GM18870 (cell line): ENCODE data around the gene NPY.
A peak's percentile ranks its signal among the peaks of the same experiment; 100 is the strongest.

Source experiments
- ATAC-seq: cut with Tn5 transposase; IDR thresholded peaks from one replicate; pipeline ENCODE4 v1.9.1; 2021; ENCODE audit warnings: moderate library complexity; ENCODE audit not compliant: unreplicated experiment

NPY gene

DNA sequence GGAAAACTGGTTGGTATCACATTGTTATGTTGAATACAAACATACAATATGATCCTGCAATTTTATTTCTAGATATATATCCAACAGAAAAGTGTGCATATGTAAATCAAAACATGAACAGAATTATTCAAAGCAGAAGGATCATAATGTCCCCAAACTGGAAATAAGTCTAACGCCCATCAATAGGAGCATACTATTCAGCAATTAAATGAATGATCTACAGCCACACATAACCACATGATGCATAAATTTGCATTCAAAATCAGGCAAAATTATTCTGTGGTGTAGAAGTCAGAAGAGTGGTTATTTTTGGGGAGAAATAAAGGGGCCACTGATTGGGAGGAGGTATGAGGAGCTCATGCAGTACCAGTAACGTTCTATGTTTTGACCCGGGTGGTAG is 28.6 kb downstream of the NPY start:
- no peak for ATAC-seq

DNA sequence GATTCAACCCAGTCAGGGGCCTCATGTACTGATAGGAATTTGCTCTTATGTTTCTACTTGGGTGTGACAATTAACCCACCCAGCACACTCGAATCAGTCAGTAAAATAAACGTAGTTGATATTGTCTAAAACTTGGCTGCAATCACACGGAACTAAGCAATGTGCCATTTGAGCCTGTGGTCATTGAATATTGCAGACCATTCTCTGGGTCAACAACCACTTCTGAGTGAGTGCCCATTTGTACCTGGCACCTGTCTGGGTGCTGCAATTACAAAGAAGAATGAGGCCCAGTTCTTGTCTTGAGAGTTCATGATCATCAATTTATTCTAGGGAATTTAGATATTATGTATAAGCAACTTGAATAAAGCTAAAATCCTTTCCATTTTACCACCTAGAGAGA is 29.8 kb downstream of the NPY start:
- no peak for ATAC-seq

DNA sequence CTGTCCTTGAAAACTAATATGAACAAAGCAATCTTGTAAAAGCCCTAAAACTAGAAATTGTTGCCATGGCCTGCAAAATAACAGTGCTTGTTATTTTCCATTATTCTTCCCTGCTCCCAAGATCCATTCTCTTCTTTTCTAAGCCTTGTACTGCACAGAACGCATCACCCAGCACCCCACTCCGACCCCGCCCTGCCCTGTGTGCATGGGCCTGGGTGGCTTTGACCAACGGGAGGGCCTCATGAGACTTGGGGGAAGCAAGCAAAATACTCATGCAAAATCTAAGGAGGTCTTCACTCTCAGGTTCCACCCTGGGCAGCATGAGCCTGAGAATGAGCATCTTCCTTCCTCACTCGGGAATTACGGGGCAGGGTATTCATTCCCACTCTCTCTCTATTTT is 32.4 kb downstream of the NPY start:
- no peak for ATAC-seq

DNA sequence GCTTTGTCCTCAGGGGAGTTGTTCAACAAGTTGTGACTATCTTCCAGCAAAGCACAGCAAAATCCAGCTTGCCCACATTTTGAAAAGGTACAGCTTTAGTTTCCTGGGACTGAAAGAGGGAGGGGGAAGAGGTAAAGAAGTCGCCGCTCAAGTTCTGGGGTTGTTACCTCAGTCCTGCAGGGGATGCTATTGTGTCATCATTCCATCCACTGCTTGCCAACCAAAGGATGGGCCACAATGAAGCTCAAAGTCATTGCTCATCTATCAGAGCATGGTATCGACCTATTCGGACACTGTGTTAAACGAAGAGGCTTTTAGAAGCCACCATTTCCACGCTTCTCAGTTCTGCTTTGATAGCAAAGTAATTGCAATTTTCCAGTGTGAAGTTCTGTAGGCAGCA is 34.3 kb downstream of the NPY start:
- no peak for ATAC-seq

DNA sequence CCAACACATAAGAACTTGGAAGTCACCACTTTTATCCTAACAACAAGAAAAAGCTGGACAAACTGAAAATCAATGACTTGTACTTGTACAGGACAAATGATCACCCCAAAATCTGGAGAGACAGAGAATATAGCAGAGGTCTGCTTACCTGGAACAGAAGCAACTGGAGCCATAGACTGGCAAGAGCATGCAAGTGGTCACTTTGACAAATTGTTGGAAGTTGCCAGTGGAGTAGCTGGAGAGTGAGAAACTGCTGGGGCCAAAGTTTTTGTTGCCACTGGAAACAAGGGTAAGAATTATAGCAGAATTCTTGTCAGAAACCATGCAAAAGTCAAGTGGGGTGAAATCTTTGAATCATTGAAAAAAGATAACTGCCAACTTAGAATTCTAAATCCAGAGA is 35.2 kb downstream of the NPY start:
- ATAC-seq = no peak

DNA sequence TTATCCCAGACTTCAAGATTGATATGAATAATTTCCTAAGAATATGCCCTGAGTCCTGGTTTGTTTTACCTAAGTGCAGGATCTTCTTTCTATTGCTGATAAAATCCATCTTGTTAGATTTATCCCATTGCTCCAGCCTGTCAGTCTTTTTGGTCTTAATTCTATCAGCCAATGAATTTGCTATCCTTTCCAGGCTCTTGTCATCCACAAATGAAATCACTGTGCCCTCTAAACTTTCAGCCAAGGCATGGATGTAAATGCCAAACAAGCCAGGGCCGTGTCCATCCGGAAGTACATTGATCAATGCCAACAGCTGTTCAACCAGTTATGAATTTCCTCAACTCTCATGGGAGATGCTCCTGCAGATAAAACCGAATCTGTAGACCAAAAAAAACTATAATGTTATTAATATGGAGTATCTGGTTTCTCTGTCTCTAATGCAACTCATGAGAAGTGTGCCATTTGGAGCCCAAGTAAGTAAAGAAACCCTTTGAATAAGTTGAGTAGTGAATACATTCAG is 40.0 kb downstream of the NPY start:
- no peak for ATAC-seq

DNA sequence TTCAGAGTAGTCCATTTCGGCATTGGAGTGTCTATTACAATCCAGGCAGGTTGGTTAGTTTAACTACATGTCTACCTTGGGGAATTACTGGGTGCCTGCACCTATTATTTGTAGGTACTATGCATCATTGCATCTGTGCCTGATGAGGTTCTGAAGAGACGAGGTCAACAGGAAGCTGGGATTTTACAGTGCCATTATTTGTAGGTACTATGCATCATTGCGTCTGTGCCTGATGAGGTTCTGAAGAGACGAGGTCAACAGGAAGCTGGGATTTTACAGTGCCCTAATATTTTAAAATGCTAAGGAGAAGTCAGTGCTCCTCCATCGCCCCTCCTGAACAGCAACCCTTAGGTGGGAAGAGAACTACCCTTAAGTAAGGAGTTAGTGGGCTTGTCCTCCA is 41.7 kb downstream of the NPY start:
- peak; percentile 83 for ATAC-seq

DNA sequence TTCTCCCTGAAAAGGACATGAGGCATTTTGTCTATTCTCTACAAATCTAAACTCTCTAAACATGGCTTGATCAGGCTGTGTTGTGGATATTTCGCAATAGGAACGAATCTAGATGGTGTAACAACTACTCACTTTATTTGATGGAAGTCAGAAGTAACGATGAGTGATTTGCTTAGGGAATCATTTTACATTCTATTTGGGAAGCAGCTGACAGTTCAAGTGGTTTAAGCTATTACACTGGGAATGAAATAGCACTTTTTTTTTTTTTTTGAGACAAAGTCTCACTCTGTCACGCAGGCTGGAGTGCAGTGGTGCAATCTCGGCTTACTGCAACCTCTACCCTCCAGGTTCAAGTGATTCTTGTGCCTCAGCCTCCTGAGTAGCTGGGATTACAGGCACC is 44.1 kb downstream of the NPY start:
- no peak for ATAC-seq

DNA sequence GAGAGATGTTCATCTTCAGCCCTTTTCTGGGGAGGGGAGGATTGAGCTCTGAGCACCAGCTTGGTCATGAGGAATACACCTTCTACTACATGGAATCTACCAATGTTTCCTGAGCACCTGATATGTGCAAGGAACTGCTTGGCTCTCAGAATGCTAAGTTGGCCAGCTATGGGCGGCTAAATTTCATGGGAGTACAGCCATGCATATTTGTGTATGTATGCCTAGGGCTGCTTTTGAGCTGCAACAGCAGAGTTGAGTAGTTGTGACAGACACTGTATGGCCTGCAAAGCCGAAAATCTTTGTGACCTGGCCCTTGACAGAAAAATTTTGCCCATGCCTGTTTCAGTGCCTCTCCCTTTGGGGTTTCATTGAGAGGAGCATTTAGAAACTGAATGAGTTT is 44.9 kb downstream of the NPY start:
- ATAC-seq = no peak

DNA sequence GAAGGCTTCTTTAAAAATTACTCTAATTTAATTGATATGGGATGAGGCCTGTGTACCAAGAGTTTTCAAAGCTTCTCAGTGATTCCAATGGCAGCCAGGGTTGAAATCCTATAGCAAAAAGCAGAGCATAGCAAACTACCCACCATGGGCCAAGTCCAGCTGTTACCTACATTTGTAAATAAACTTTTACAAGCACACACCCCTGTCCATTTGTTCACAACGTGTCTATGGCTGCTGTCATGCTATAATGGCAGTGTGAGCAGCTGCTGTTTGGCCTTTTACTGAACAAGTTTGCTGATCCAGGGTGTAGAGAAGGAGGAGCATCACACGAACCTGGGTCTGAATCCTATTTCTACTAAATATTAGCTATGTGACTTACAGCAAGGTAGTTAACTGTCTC is 50.0 kb downstream of the NPY start:
- no peak for ATAC-seq

DNA sequence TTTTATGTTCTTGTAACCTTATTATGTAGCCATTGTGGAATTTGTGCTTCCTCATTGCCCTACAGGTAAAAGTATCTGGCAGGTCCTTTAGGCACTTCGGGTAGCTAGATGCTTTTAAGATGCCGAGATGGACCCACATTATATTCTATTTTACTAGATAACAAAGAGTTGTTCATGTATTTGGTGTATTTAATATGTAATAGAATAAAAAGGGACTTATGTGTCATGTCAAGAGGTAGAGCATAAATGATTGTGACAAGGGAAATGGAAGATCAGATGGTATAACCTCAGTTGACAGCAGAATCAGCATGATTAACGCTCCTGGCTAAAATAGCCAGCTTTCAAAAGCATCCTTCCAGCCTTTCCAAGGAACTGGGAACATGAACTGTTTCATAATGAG is 50.6 kb downstream of the NPY start:
- ATAC-seq = no peak

DNA sequence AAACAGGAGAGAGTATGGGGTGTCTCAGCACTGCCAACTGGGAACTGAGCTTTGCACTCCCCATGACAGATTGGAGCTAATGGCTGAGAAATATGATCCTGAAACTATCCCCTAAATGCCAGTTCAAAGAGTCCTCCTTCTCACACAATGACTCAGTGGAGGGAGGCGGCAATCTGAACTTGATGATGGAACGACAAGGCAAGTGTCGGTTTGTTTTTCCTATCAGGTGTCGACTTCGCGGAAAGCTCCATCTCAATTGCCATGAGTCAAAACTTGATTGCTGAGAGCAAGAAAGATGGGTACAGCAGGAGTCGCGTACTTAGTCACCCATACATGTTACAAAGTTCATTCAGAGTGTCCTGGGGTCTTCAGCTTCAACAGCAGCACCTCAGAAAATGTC is 52.5 kb downstream of the NPY start:
- ATAC-seq = no peak

DNA sequence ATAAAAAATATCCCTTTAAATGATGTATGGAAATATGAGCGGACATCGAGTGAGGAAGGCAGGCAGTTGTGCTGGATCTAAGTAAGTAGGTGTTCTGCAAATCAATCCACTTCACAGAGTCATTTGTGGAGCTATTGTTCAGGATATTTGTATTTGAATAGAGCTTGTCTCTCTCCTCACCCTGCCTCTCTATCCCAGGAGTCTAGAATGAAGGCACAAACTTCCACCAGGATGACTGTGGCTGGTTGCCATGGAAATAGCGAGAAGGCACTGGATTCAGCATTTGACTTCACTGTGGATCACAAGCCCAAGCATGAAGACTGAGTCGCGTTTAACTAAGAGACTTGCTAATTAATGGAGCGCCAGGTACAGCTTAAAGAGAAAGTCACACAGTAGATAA is 53.2 kb downstream of the NPY start:
- no peak for ATAC-seq

DNA sequence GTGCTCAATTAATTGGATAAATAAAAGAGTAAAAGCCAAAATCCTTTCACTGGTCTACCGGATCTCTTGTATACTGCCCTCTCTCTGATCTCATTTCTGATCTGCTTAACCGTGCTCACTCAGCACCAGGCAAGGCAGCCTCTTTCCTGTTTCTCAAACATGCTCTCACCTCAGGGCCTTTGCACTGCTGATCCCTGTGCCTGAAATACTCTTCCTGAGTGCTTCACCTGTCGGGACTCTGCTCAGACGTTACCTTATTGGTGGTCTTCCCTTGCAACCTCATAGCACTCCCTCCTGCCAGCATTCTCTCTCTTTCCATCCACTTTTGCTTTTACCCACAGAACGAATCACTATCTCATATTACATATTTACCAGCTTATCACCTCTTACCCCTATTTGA is 55.6 kb downstream of the NPY start:
- ATAC-seq = no peak

DNA sequence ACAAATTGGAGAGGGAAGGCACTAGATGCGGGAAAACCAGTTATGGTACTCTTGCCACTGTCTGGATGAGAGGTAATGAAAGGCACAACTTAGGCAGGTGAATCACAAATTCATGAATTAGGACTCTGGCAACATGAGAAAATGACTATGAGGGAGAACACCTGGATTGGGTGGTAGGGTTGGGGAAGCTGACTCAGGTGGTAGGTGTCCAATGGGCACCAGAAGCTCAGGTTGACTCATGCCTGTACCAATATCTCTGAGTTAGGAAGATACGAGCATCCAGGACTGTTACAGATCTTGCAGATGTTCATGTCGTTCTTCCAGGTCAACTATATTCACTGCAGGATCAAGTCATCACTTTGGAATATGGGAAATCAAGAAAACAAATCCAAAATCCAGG is 56.7 kb downstream of the NPY start:
- ATAC-seq = no peak
